K562 (cell line): Measurements from ENCODE around the gene TSPOAP1. TPM values are rescaled to one million over a fixed set of nuclear protein-coding genes. Genes with fewer than 3 reads are reported as not detected.

ENCODE experiments used
- ATF1 ChIP-seq, 2 experiments: fragments of 450-650 bp in 1 of 2; IDR thresholded peaks; 2 replicates each; pipeline ENCODE4 v1.6.1; 2016; ENCODE audit warnings: missing compliant biosample characterization in 1 of 2, missing genetic modification characterization in 1 of 2
- BCL6 ChIP-seq: fragments of 250-450 bp; sonication (Bioruptor Pico); IDR thresholded peaks from 2 replicates; pipeline ENCODE4 v1.4.0; 2020
- FOXM1 ChIP-seq, 2 experiments: fragments of 450-650 bp in 1 of 2; sonication (generic) in 1 of 2; formaldehyde crosslinking in 1 of 2; IDR thresholded peaks; 2 replicates each; pipeline versions ENCODE4 v1.6.1 to v1.9.0; 2017 to 2022; ENCODE audit warnings: low read depth in 2 of 2, mild to moderate bottlenecking in 2 of 2, missing genetic modification reagents in 1 of 2, moderate library complexity in 1 of 2
- FOXP1 ChIP-seq: sonication (generic); formaldehyde crosslinking; IDR thresholded peaks from 2 replicates; pipeline ENCODE4 v1.8.0; 2022; ENCODE audit warnings: mild to moderate bottlenecking, missing genetic modification reagents
- MEF2D ChIP-seq: conservative IDR thresholded peaks from 2 replicates; pipeline ENCODE4 v1.6.1; 2016; ENCODE audit warnings: low read depth, missing genetic modification characterization, missing compliant biosample characterization
- POLR2AphosphoS2 ChIP-seq: IDR thresholded peaks from 2 replicates; pipeline ENCODE4 v1.6.1; 2012; ENCODE audit warnings: low read length, improper control_type of control experiment
- POLR3G ChIP-seq: IDR thresholded peaks from 2 replicates; pipeline ENCODE4 v1.6.1; 2011; ENCODE audit not compliant: insufficient read length, insufficient replicate concordance; ENCODE audit errors: extremely low read depth
- PRPF4 ChIP-seq: fragments of 200-400 bp; formaldehyde crosslinking; IDR thresholded peaks from one replicate; pipeline ENCODE4 v1.6.1; 2017; ENCODE audit warnings: low read length, low read depth, mild to moderate bottlenecking; ENCODE audit not compliant: insufficient read depth, poor library complexity, severe bottlenecking
- RBM22 ChIP-seq: fragments of 200-400 bp; formaldehyde crosslinking; IDR thresholded peaks from 2 replicates; pipeline ENCODE4 v1.6.1; 2018; ENCODE audit warnings: low read length, low read depth; ENCODE audit not compliant: poor library complexity, severe bottlenecking
- RFX1 ChIP-seq: fragments of 450-650 bp; IDR thresholded peaks from 2 replicates; pipeline ENCODE4 v1.6.1; 2016; ENCODE audit warnings: mild to moderate bottlenecking, moderate library complexity
- SETDB1 ChIP-seq: IDR thresholded peaks from one replicate; pipeline ENCODE4 v1.6.1; 2012; ENCODE audit warnings: low read length, control low read depth, inconsistent platforms
- SNRNP70 ChIP-seq: fragments of 200-400 bp; formaldehyde crosslinking; optimal IDR thresholded peaks from 2 replicates; pipeline ENCODE3; 2017; ENCODE audit warnings: low read depth, low read length
- ZC3H4 ChIP-seq: sonication (generic); formaldehyde crosslinking; IDR thresholded peaks from 2 replicates; pipeline ENCODE4 v1.9.0; 2021; ENCODE audit warnings: missing genetic modification reagents, borderline replicate concordance
- polyA plus RNA-seq, 8 experiments: library from polyadenylated mRNA; depleted of rRNA in 4 of 8; stranded (reverse) in 5 of 8; unstranded in 3 of 8; fragments of >200 nt; fragmentation: Nextera tagmentation in 2 of 8; fragmentation: Illumina TruSeq in 1 of 8; extraction: Ambion mirVana in 2 of 8; extraction: Trizol in 1 of 8; gene quantifications; 2 replicates each; pipeline versions ENCODE4 v1.2.1 to v1.2.3, GENCODE V29; 2011 to 2014; ENCODE audit warnings: inconsistent platforms in 1 of 8, missing spikeins in 1 of 8
- total RNA-seq, 7 experiments: library from RNA; depleted of rRNA in 6 of 7; stranded (reverse); fragments of >200 nt in 6 of 7; fragmentation: Illumina TruSeq in 2 of 7; extraction: Trizol in 2 of 7; gene quantifications; 2 replicates each; pipeline versions ENCODE4 v1.2.1 to v1.2.3, GENCODE V29; 2011 to 2021; ENCODE audit warnings: low replicate concordance in 1 of 7
- TF ChIP-seq, protein P1 (sequence below): fragments of 250-450 bp; sonication (Bioruptor Pico); IDR thresholded peaks from 2 replicates; pipeline ENCODE4 v1.4.0; 2020; ENCODE audit warnings: mild to moderate bottlenecking
- TF ChIP-seq, protein P2 (sequence below), 2 experiments: fragments of 450-650 bp in 1 of 2; sonication (generic) in 1 of 2; formaldehyde crosslinking in 1 of 2; IDR thresholded peaks in 1 of 2; conservative IDR thresholded peaks in 1 of 2; 2 replicates each; pipeline versions ENCODE4 v1.6.1 to v1.8.1; 2016 to 2023; ENCODE audit warnings: mild to moderate bottlenecking in 2 of 2, moderate library complexity in 2 of 2, inconsistent platforms in 1 of 2, missing genetic modification reagents in 1 of 2
- TF ChIP-seq, protein P3 (sequence below): sonication (generic); formaldehyde crosslinking; IDR thresholded peaks from 2 replicates; pipeline ENCODE4 v1.8.1; 2023; ENCODE audit warnings: mild to moderate bottlenecking, missing genetic modification reagents
- TF ChIP-seq, protein P4 (sequence below): sonication (generic); formaldehyde crosslinking; IDR thresholded peaks from 2 replicates; pipeline ENCODE4 v1.8.1; 2023; ENCODE audit warnings: mild to moderate bottlenecking, missing genetic modification reagents

TSPOAP1 gene
- total and polyA plus RNA-seq, 9 of the 15 experiments (the other 6 are each of a cell fraction or from before 2014, with no cell fraction given) = 0.87 to 3.9 (median 1.8) TPM; not detected in 2

DNA sequence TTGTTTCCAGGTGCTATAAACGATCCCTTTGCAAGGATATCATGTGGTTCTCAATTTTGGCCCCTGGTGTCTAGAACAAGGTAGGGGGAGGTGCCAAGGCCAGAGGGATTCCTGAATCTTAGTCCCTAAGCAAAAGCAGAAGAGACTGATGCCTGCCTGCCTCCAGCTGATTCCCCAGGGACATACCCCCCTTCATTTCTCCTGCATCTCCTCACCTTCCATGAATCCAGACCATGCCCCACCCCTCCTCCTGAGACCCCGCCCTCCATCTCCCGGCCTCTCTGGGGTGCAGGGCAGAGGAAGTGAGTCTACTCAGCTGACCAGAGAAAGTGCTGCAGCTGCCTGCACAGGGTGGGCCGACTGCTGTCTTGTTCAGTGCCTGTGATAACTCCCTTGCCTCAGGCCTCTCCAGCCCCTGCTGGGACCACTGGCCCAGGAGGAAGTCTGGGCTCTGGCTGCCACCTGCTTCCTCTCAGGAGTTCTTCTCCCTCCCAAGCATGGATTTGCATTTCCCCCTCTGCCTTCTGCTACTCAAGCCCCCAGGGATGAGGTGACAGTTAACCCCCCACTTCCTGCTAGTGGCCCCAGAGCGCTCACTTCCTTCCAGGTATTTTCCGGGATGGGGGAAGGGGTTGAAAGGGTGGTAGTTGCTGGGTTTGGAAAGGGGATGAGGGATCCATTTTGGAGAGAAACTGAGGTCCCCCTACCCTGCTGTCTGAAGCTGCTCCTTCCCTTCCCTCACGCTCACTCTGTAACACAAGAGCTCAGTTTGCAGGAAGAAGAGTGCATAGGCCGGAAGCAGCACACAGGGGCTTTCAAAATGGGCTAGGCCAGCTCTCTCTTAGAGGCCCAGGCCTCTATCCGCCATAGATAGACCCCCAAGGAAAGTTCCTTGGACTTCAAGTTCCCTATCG is 10.5 kb upstream of the TSPOAP1 start (continued):
- TF ChIP-seq, protein P1, sequence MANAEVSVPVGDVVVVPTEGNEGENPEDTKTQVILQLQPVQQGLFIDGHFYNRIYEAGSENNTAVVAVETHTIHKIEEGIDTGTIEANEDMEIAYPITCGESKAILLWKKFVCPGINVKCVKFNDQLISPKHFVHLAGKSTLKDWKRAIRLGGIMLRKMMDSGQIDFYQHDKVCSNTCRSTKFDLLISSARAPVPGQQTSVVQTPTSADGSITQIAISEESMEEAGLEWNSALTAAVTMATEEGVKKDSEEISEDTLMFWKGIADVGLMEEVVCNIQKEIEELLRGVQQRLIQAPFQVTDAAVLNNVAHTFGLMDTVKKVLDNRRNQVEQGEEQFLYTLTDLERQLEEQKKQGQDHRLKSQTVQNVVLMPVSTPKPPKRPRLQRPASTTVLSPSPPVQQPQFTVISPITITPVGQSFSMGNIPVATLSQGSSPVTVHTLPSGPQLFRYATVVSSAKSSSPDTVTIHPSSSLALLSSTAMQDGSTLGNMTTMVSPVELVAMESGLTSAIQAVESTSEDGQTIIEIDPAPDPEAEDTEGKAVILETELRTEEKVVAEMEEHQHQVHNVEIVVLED = no peak
- TF ChIP-seq, protein P2, sequence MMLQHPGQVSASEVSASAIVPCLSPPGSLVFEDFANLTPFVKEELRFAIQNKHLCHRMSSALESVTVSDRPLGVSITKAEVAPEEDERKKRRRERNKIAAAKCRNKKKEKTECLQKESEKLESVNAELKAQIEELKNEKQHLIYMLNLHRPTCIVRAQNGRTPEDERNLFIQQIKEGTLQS (IDR thresholded peaks at IDR 0.05) = no peak
- TF ChIP-seq, protein P2 (CRISPR knock-in tag; conservative IDR thresholded peaks at IDR 0.05) = no peak
- TF ChIP-seq, protein P3, sequence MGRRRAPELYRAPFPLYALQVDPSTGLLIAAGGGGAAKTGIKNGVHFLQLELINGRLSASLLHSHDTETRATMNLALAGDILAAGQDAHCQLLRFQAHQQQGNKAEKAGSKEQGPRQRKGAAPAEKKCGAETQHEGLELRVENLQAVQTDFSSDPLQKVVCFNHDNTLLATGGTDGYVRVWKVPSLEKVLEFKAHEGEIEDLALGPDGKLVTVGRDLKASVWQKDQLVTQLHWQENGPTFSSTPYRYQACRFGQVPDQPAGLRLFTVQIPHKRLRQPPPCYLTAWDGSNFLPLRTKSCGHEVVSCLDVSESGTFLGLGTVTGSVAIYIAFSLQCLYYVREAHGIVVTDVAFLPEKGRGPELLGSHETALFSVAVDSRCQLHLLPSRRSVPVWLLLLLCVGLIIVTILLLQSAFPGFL (CRISPR knock-in tag) = no peak
- TF ChIP-seq BCL6 (CRISPR knock-in tag) (no peak), SNRNP70 (no peak), POLR2AphosphoS2 (peak; percentile 88), PRPF4 (no peak), MEF2D (tag) (no peak), FOXP1 (CRISPR knock-in tag) (no peak), POLR3G (no peak), FOXM1 (IDR thresholded peaks at IDR 0.05; ENCODE audit: low read depth) (no peak), FOXM1 (CRISPR knock-in tag; IDR thresholded peaks at IDR 0.05; ENCODE audit: low read depth) (no peak), ZC3H4 (CRISPR knock-in tag) (no peak), ATF1 (CRISPR knock-in tag; IDR thresholded peaks at IDR 0.05) (no peak), ATF1 (tag; IDR thresholded peaks at IDR 0.05) (no peak), RBM22 (no peak), SETDB1 (no peak), RFX1 (no peak)
- TF ChIP-seq, protein P4, sequence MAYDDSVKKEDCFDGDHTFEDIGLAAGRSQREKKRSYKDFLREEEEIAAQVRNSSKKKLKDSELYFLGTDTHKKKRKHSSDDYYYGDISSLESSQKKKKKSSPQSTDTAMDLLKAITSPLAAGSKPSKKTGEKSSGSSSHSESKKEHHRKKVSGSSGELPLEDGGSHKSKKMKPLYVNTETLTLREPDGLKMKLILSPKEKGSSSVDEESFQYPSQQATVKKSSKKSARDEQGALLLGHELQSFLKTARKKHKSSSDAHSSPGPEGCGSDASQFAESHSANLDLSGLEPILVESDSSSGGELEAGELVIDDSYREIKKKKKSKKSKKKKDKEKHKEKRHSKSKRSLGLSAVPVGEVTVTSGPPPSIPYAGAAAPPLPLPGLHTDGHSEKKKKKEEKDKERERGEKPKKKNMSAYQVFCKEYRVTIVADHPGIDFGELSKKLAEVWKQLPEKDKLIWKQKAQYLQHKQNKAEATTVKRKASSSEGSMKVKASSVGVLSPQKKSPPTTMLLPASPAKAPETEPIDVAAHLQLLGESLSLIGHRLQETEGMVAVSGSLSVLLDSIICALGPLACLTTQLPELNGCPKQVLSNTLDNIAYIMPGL (CRISPR knock-in tag) = no peak
